Osteoblast (primary cell): ENCODE measurements around the gene C1orf174. TPM values are rescaled to one million over a fixed set of nuclear protein-coding genes. Genes with fewer than 3 reads are reported as not detected.

Experiments used
- DNase-seq: peaks from one replicate; pipeline ENCODE4 v3.0.0; 2011; ENCODE audit warnings: low spot score, mixed read lengths; ENCODE audit not compliant: insufficient read length; ENCODE audit errors: missing footprints
- H2AFZ ChIP-seq: 2 replicates; pipeline ENCODE4 v1.6.0; 2011; ENCODE audit warnings: mild to moderate bottlenecking, low read length
- H3K27ac ChIP-seq: 2 replicates; pipeline ENCODE4 v1.5.1; 2011; ENCODE audit warnings: mild to moderate bottlenecking, low read depth, low read length, moderate library complexity
- H3K27me3 ChIP-seq: 2 replicates; pipeline ENCODE4 v1.6.0; 2012; ENCODE audit warnings: mild to moderate bottlenecking, control low read depth, inconsistent platforms, low read length, moderate library complexity; ENCODE audit not compliant: insufficient read depth
- H3K36me3 ChIP-seq: 2 replicates; pipeline ENCODE4 v1.5.1; 2011; ENCODE audit warnings: mild to moderate bottlenecking, low read length, control low read depth, moderate library complexity; ENCODE audit not compliant: insufficient read depth
- H3K4me1 ChIP-seq: 2 replicates; pipeline ENCODE4 v1.5.1; 2011; ENCODE audit warnings: mild to moderate bottlenecking, low read length, control low read depth, moderate library complexity; ENCODE audit not compliant: insufficient read depth
- H3K4me2 ChIP-seq: 2 replicates; pipeline ENCODE4 v1.6.0; 2011; ENCODE audit warnings: mild to moderate bottlenecking, low read length; ENCODE audit not compliant: insufficient read depth
- H3K4me3 ChIP-seq: fragments of 200-600 bp; sonication (generic); 3 replicates; pipeline ENCODE4 v1.5.1; 2012; ENCODE audit warnings: mild to moderate bottlenecking, low read length, inconsistent platforms; ENCODE audit not compliant: insufficient read depth
- H3K79me2 ChIP-seq: 2 replicates; pipeline ENCODE4 v1.6.0; 2012; ENCODE audit warnings: mild to moderate bottlenecking, low read length, control low read depth, inconsistent platforms; ENCODE audit not compliant: insufficient read depth
- H3K9me3 ChIP-seq: 2 replicates; pipeline ENCODE4 v1.5.1; 2011; ENCODE audit warnings: low read depth, low read length, control low read depth
- H4K20me1 ChIP-seq: 2 replicates; pipeline ENCODE4 v1.6.0; 2012; ENCODE audit warnings: mild to moderate bottlenecking, low read length, control low read depth; ENCODE audit not compliant: insufficient read depth
- CTCF ChIP-seq: IDR thresholded peaks from 2 replicates; pipeline ENCODE4 v1.5.1; 2011; ENCODE audit warnings: mild to moderate bottlenecking, low read depth, low read length, moderate library complexity; ENCODE audit errors: extremely low read depth
- total RNA-seq: library from RNA; depleted of rRNA; stranded (reverse); fragments of >200 nt; gene quantifications from 2 replicates; pipeline ENCODE4 v1.2.3, GENCODE V29; 2012

Gene C1orf174
- total RNA-seq, 1 donor, result 29.3 TPM

GRCh38 chr1:3911981-3912808 is 12.1 kb upstream of the C1orf174 start:
- DNase-seq, result peak; percentile 61
- no peaks in the 10 kb centered on the region for H3K27me3 ChIP-seq
- H3K4me2 ChIP-seq, result no peak overlapping the region
- no peaks in the 10 kb centered on the region for H3K9me3 ChIP-seq
- H2AFZ ChIP-seq, result no peak overlapping the region
- H3K36me3 ChIP-seq, result no peaks in the 10 kb centered on the region
- H4K20me1 ChIP-seq, result no peaks in the 10 kb centered on the region
- TF ChIP-seq CTCF, result no peak
- no peak overlapping the region for H3K27ac ChIP-seq
- H3K79me2 ChIP-seq, result no peaks in the 10 kb centered on the region
- H3K4me1 ChIP-seq, result no peaks in the 10 kb centered on the region
- H3K4me3 ChIP-seq, result no peak overlapping the region

- Histone ChIP-seq H3K4me2 (no peak overlapping the region), H4K20me1 (no peaks in the 10 kb centered on the region), H3K36me3 (no peaks in the 10 kb centered on the region), H2AFZ (no peak overlapping the region), H3K9me3 (no peaks in the 10 kb centered on the region), H3K4me3 (no peak overlapping the region), H3K4me1 (no peaks in the 10 kb centered on the region), H3K79me2 (no peaks in the 10 kb centered on the region), H3K27me3 (no peaks in the 10 kb centered on the region), H3K27ac (no peak overlapping the region)
- DNase-seq, result peak; percentile 93
- TF ChIP-seq CTCF, result peak; percentile 55
Observed at GRCh38 chr1:3910857-3911845, 11.1 kb upstream of the C1orf174 start.

- H3K27ac ChIP-seq, result no peak overlapping the region
- no peaks in the 10 kb centered on the region for H3K27me3 ChIP-seq
- TF ChIP-seq CTCF, result no peak
- no peaks in the 10 kb centered on the region for H3K9me3 ChIP-seq
- no peaks in the 10 kb centered on the region for H3K79me2 ChIP-seq
- no peak overlapping the region for H3K4me3 ChIP-seq
- no peaks in the 10 kb centered on the region for H3K36me3 ChIP-seq
- H4K20me1 ChIP-seq, result no peaks in the 10 kb centered on the region
- H3K4me1 ChIP-seq, result no peaks in the 10 kb centered on the region
- peak; percentile 76 for DNase-seq
- no peak overlapping the region for H3K4me2 ChIP-seq
- H2AFZ ChIP-seq, result no peak overlapping the region
Observed at GRCh38 chr1:3910049-3910731, 10.1 kb upstream of the C1orf174 start.
